Endothelial cell of hepatic sinusoid (primary cell): ENCODE data around the gene CPA5.

Source experiments
- in situ Hi-C: cut with HindIII; loops from 2 replicates; pipeline ENCODE4 v1.10.0; 2017; ENCODE audit warnings: low sequenced_read_pairs

Gene CPA5

GRCh38 chr7:130393841-130394411 is 49.3 kb downstream of the CPA5 start:
- in situ Hi-C loops, result no loop called here

DNA sequence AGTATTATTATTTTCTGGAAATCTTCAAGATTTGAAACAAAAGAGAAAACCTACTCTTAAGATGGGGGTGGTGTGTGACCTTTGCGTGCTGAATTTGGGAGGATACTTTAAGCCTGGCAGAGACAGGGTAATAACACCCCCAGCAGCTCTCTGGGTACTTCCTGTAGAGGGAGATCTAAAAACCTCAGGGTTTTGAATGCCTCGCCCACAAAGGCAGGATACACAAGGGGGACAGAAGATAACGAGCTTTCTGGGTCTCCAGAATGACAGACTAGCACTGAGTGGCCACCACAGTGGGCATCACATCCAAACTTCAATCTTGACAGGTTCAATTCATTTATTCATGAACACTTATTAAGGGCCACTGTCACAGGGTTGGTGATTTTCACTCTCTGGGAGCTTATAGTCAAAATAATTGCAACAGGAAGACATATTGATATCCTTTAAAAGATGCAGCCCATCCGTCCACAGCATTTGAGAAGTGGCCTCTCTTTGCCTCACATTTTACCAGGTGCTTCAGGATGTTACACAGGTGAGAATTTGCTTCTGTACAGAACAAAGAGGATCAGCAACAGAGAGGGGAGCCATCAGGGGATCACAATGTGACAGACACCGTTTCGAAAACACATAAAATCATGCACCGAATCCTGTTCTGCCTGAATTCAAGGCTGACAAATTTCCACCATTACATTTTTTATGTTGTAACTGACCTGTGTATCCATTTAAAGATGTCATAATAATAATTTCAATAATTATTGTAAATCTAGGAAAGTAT is 50.0 kb downstream of the CPA5 start:
- in situ Hi-C loops, result no loop called here

GRCh38 chr7:130395421-130395820 is 50.8 kb downstream of the CPA5 start:
- in situ Hi-C loops, result no loop called here

GRCh38 chr7:130396109-130396508 is 51.5 kb downstream of the CPA5 start:
- in situ Hi-C loops, result no loop called here

GRCh38 chr7:130397051-130397757 is 52.6 kb downstream of the CPA5 start:
- in situ Hi-C loops, result no loop called here

DNA sequence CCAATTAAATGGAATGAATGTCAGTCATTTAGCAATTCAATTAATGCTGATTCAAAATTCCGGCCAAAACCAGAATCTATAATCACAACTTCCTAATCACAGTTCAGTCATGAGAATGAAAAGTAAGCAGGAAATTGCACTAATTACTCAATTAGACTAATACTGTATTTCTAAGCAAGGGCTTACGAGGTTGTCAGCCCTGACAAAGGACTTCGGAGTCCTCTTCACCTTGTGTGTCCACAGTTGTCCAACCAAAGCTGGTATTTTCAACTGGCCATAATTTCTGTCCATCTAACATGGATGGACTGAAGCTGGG is 53.1 kb downstream of the CPA5 start:
- in situ Hi-C loops, result no loop called here

- in situ Hi-C loops, result no loop called here
Measured at GRCh38 chr7:130398526-130399090, 54.0 kb downstream of the CPA5 start.

DNA sequence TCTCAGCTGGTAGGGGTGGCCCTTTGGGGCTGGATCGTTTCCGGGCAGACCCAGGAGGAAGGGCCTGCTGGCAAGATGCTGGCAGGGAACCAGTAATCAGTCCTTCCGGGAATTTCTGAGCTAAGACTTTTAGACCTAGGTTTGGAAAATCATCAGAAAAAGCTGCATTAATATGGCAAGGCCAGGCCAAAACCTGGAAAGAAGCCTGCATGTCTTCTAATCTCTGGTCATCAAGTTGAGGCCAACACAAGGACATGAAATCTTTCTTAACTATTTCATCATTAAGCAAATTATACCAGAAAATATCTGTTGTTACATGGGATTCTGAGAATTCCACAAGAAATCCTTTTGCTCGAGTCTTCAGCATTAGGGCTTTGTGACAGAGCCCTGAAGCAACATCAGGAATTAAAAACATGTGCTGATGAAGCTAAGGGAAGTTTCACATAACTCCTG is 55.5 kb downstream of the CPA5 start:
- in situ Hi-C loops, result no loop called here

DNA sequence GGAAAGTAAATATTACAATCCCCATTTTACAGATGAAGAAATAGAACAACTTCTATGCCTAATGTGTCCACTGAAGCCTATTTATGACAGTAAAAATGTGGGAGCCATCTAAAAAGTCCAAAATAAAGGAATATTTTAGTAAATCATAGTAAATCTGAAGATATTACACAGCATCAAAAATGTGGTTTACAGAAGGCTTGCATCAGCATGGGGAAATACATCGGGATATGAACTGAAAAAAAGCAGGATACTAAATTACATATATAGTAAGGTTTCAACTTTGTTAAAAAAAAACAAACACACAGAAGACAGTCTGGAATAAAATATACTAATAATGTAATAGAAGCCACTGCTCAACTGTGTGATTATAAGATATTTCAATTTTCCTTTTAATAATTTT is 56.5 kb downstream of the CPA5 start:
- in situ Hi-C loops, result no loop called here

DNA sequence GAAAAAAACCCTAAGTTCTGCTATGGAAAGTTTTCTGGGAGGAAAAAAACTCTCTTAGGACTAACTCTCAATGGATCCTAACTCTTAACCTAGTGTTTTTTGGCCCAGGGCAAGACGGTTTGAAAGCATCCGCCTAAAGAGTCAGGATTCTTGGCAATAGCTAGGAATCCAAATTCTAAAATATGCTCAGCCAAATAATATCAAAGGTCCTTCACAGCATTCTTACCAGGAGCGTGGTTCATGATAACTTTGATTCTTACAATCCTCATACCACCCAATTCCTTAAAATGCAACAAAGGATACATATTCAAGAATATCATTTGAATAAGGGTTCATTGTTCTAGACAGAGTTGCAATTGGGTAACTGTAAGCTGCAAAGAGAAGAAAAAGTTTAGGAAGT is 57.0 kb downstream of the CPA5 start:
- in situ Hi-C loops, result no loop called here

- in situ Hi-C loops, result no loop called here
Measured at GRCh38 chr7:130405003-130405402, 60.4 kb downstream of the CPA5 start.

DNA sequence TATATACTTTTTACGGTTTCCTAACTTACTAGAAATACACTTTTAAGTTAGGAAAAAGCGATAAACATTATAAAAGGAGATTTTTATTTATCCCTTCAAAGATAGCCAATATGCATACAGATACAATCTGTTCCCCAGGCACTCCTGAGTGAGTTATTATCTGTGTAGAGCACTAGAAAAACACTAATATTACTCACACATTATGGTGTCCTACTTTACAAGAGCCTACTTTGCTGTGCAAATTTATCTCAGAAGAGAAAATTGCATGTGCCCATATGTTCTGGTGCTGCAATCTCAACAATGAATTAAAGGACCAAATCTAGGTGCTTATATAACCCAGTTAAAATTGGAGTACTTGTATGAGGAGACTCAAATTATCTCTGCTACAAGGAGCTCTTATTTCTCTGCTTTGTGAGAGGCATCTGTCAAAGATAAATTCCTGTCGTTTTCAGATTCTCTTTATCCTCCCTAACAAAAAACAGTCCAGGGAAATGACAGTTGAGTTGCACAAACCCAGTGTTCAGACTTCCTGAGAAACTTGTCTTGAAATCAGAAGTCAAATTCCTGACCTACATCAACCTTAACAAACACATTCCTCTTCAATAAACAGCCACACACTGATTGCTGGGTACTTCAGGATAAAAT is 64.6 kb downstream of the CPA5 start:
- in situ Hi-C loops, result no loop called here

GRCh38 chr7:130409712-130410072 is 65.1 kb downstream of the CPA5 start:
- in situ Hi-C loops, result no loop called here

DNA sequence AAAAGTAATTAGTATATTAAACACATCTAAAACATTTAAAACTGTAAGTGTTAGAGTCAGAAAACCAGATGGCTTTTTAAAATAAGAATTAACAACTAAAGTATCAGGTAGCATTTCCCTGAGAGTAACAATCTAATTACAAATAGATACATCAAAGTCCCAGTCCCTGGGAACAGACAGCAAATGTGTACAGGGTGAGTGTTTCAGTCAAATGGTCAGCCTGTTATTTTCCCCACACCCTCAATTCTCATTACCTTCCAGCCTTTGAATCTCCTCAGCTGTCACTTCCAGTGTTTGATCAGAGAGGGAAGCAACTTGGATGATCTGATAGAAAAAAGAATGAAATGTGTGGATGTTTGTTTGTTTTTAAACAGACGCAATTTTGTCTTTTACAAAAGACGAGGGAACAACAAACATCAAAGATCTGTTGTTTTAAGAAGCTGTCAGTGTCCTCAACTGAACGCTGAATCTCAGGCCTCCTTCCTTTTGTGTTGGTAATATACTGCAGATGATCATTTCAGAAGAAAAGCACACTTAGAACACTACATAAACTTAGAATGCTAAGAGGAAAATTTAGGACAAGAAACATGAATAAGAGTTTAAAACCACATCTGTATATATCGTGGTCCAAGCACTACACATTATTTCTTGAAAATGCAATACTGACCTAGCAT is 66.4 kb downstream of the CPA5 start:
- in situ Hi-C loops, result no loop called here

DNA sequence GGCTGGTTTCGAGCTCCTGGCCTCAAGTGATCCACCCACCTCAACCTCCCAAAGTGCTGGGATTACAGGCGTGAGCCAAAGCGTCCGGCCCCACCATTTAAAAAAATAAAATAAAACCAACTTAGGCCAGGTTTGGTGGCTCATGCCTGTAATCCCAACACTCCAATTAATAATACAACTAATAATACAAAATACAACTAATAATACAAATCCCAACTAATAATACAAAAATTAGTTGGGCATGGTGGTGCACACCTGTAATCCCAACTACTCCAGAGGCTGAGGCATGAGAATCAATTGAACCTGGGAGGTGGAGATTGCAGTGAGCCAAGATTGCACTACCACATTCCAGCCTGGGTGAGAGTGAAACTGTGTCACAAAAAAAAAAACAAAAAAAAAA is 68.6 kb downstream of the CPA5 start:
- in situ Hi-C loops, result no loop called here

GRCh38 chr7:130415006-130415405 is 70.4 kb downstream of the CPA5 start:
- in situ Hi-C loops, result no loop called here

DNA sequence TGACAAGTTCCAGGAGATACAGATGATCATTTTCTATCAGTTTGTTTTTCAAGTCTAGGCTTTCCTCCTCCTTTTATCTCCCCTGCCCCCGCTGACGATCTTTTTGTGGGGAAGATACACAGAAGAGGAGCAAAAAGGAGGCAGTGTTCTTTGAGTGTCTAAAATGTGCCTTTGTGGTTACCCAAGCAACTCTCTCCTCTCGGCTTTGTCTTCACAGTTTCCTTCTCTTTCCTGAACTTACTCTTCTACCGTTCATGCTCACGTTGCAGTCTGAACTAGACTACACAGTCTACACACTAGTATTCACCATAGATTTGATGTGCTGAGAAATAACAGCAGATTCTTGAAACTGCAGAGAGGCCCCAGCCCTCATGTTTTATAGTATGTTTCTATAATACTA is 72.6 kb downstream of the CPA5 start:
- in situ Hi-C loops, result no loop called here

DNA sequence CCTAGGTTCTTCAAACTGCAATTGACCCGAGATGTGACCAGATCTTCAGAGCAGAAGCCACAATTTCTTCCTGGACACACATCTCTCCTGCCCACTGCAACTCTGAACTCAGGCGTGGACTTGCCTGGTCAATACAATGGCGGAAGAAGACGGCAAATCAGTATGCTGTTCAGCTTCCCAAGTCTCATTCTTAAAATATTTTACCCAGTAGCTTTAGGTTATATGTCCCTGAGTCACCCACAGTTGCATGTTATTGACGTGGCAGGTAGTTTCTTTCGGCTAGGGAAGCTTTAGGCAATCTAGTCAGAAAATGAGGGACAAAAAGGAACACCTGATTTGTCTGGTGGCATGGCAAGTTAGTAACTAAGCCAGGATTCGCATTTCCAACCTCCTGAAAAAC is 73.7 kb downstream of the CPA5 start:
- in situ Hi-C loops, result no loop called here
